HG02678 (cell line): Measurements from ENCODE around the gene CFAP61.

ENCODE experiments used
- ATAC-seq: cut with Tn5 transposase; IDR thresholded peaks from one replicate; pipeline ENCODE4 v1.9.1; 2021; ENCODE audit warnings: mild to moderate bottlenecking, moderate library complexity; ENCODE audit not compliant: unreplicated experiment

Gene CFAP61

GRCh38 chr20:20360464-20360863 lies 308.1 kb downstream of the CFAP61 start:
- ATAC-seq: peak; percentile 53

GRCh38 chr20:20362774-20363433 lies 310.6 kb downstream of the CFAP61 start:
- peak; percentile 37 for ATAC-seq

- no peak for ATAC-seq
Measured at GRCh38 chr20:20363434-20363798, 311.1 kb downstream of the CFAP61 start.

GRCh38 chr20:20363799-20364592 lies 311.7 kb downstream of the CFAP61 start:
- no peak for ATAC-seq

- no peak for ATAC-seq
Measured at GRCh38 chr20:20364593-20365479, 312.5 kb downstream of the CFAP61 start.

GRCh38 chr20:20365480-20366161 lies 313.3 kb downstream of the CFAP61 start:
- ATAC-seq: no peak

GRCh38 chr20:20366551-20366875 lies 314.2 kb downstream of the CFAP61 start:
- no peak for ATAC-seq

GRCh38 chr20:20366876-20367574 lies 314.7 kb downstream of the CFAP61 start:
- no peak for ATAC-seq

GRCh38 chr20:20367575-20368417 lies 315.5 kb downstream of the CFAP61 start, which contains the start of gene INSM1:
INSM1 (plus strand) TSS chr20:20368104; CDS start chr20:20368268, 164 bp downstream.
- ATAC-seq: no peak

- ATAC-seq: no peak
Measured at GRCh38 chr20:20368418-20369249, 316.3 kb downstream of the CFAP61 start.

- no peak for ATAC-seq
Measured at GRCh38 chr20:20369250-20370093, 317.1 kb downstream of the CFAP61 start.

GRCh38 chr20:20370094-20370575 lies 317.8 kb downstream of the CFAP61 start:
- no peak for ATAC-seq

- ATAC-seq: no peak
Measured at GRCh38 chr20:20371083-20371482, 318.8 kb downstream of the CFAP61 start.

- ATAC-seq: no peak
Measured at GRCh38 chr20:20371681-20372080, 319.3 kb downstream of the CFAP61 start.

- no peak for ATAC-seq
Measured at GRCh38 chr20:20373091-20373571, 320.8 kb downstream of the CFAP61 start.

- ATAC-seq: no peak
Measured at GRCh38 chr20:20375862-20376261, 323.5 kb downstream of the CFAP61 start.

GRCh38 chr20:20386192-20386591 lies 333.9 kb downstream of the CFAP61 start:
- no peak for ATAC-seq
